GM21786 (cell line): ENCODE data around the gene PHLDB1.

Experiments used
- ATAC-seq: cut with Tn5 transposase; IDR thresholded peaks from one replicate; pipeline ENCODE4 v1.9.1; 2021; ENCODE audit not compliant: unreplicated experiment

PHLDB1 gene

DNA sequence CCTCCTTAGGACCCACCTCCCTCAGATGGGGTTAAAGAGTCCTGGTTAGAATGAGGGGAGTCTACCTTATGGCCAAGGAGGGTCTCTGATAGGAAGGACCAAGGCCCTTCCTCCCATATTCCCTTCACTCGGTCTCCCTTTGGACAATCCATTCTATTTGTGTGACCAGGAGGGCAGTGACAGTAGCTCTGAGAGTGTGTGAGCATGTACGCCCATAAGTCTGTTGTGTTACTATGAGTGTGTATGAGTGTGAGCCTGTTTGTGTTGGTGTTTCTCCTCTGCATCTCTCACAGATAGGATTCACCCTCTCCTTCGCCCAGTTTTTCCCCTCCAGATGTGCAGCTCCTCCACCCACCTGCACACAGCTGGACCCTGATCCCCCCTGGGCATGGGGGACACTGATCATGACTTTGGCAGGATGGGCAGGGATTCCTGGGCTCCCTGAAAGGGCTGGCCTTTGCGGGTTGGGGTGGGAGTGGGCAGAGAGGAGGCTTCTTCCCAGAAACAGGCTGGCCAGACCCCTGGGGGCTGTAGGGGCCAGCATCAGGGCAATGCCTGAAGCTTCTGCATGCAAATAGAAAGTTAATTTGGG, 14.5 kb downstream of the PHLDB1 start:
- ATAC-seq = no peak

- no peak for ATAC-seq
Measured at GRCh38 chr11:118622376-118623268, 15.2 kb downstream of the PHLDB1 start.

DNA sequence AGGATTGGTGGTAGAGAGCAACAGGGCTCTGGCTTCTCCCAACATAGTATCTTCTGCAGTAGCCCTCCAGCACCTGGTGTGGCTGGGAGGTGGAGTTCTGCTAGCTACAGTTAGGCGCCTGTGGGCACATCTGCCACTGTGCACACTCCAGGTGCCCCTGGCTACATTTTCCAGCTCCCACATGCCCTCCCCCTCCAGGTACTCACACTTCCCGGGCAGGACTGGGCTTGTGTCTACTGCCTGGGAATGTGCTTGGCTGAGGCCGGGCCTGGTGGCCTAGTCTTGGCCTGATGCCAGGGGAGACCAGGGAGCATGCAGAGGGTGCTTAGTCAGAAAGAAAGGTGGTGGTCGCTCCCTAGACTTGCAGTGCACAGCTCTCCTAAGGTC, 15.8 kb downstream of the PHLDB1 start:
- ATAC-seq = no peak

GRCh38 chr11:118625036-118625690, 17.7 kb downstream of the PHLDB1 start:
- no peak for ATAC-seq

- no peak for ATAC-seq
Measured at GRCh38 chr11:118625976-118626375, 18.6 kb downstream of the PHLDB1 start.

DNA sequence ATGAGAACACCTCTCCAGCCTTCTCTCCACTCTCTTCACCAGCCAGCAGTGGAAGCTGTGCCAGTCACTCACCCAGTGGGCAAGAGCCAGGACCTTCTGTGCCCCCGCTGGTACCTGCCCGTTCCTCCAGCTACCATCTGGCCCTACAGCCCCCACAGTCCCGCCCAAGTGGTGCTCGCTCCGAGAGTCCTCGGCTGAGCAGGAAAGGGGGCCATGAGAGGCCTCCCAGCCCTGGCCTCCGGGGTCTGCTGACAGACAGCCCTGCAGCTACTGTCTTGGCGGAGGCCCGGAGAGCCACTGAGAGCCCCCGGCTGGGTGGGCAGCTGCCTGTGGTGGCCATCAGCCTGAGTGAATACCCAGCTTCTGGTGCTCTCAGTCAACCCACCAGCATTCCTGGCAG, 20.2 kb downstream of the PHLDB1 start:
- ATAC-seq = no peak

DNA sequence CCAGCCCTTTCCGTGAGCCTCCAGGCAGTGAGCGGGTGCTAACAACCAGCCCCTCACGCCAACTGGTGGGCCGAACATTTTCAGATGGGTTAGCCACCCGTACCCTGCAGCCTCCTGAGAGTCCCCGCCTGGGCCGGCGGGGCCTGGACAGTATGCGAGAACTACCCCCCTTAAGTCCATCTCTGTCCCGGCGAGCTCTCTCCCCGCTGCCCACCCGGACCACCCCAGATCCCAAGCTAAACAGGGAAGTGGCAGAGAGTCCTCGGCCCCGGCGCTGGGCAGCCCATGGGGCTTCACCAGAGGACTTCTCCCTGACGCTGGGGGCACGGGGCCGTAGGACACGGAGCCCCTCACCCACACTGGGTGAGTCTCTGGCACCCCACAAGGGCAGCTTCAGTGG, 20.6 kb downstream of the PHLDB1 start:
- no peak for ATAC-seq

GRCh38 chr11:118628432-118628831, 21.0 kb downstream of the PHLDB1 start:
- ATAC-seq = no peak

GRCh38 chr11:118628861-118629549, 21.6 kb downstream of the PHLDB1 start:
- ATAC-seq = no peak

- ATAC-seq = no peak
Measured at GRCh38 chr11:118629761-118630661, 22.6 kb downstream of the PHLDB1 start.

DNA sequence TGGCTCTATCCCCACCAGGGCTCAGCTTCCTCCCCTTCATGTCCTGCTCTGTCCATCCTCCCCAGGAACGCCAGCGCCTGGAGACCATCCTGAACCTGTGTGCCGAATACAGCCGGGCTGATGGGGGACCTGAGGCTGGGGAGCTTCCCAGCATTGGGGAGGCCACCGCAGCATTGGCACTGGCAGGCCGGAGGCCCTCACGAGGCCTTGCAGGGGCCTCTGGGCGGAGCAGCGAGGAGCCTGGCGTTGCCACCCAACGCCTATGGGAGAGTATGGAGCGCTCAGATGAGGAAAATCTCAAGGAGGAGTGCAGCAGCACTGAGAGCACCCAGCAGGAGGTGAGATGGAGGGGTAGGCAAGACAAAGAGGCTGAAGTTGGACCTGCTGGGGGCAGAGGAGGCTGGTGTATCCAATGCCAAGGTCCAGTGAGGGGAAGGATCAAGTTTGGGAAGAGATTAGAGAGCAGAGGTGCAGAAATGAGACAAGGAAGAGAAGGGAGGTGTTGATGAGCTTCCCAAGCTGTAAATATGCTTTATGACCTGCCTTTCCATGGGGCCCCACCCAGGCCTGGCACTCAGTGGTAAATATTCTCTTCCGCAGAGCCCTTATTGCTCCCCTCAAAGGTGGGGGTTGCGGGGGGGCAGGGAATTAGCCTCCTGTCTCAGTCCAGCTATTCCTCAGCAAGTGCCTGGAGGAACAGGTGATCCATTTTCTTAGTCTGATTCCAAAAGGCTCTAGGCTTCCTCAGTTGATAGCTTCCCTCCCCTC, 23.9 kb downstream of the PHLDB1 start:
- ATAC-seq = no peak

- ATAC-seq = no peak
Measured at GRCh38 chr11:118632577-118633318, 25.3 kb downstream of the PHLDB1 start.

- ATAC-seq = no peak
Measured at GRCh38 chr11:118633319-118633690, 25.9 kb downstream of the PHLDB1 start.

GRCh38 chr11:118633979-118634378, 26.6 kb downstream of the PHLDB1 start:
- ATAC-seq = no peak

GRCh38 chr11:118634431-118635236, 27.2 kb downstream of the PHLDB1 start:
- no peak for ATAC-seq

GRCh38 chr11:118635237-118635591, 27.8 kb downstream of the PHLDB1 start:
- no peak for ATAC-seq

GRCh38 chr11:118635642-118636041, 28.2 kb downstream of the PHLDB1 start:
- ATAC-seq = no peak

DNA sequence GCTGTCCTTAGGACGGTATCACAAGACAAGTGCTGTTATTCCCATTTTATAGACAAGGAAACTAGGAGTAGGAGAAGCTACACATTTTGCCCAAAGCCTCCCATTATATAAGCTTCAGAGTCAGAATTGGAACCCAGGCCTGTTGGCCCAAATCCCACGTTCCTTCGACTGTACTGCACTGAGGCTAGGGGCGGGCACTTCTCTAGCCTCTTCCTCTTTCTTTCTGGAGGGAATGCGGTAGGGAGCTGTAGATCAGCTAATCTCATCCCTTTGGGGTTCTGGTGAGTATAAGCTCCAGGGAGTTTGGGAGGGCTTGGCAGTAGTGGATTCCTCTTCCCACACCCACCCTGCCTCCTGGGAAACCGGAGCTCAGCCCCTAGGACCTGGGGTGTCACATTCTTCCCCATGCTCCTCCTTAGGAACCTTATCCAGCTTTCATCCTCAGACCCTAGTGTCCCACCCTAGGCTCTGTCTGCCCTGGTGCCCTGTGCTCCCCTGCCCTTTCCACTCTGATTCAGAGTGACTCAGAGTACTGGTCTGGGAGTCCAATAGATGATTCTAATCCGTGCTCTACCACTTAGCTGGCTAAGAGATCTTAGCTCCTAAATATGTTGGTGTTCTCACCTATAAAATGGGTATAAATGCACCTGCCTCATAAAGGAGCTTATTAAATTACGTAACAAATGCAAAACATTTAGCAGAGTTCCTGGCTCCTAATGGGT, 29.3 kb downstream of the PHLDB1 start:
- no peak for ATAC-seq
